SKM-1 treated with dmso at 0.1 percent for 144 hours (cell line): ENCODE data around the gene TJP1.
"Not testable (repeated sequence)": the region's sequence is repeated elsewhere in the genome, so short reads cannot be mapped to it uniquely, and the experiment has no call there.

Experiments used
- DNase-seq: peaks from one replicate; lab custom pipeline; 2025; ENCODE audit not compliant: unreplicated experiment; lab: John Stamatoyannopoulos, UW

Gene TJP1

GRCh38 chr15:29800491-29801366 is 21.5 kb downstream of the TJP1 start:
- DNase-seq = no peak

GRCh38 chr15:29799859-29800258 is 22.4 kb downstream of the TJP1 start:
- no peak for DNase-seq

- no peak for DNase-seq
These were observed 26.7 kb downstream of the TJP1 start for GRCh38 chr15:29795610-29796009.

GRCh38 chr15:29792426-29793159 is 29.7 kb downstream of the TJP1 start:
- DNase-seq = no peak

- no peak for DNase-seq
These were observed 31.7 kb downstream of the TJP1 start for GRCh38 chr15:29790607-29791006.

- DNase-seq = no peak
These were observed 32.4 kb downstream of the TJP1 start for GRCh38 chr15:29789871-29790270.

- DNase-seq = no peak
These were observed 33.7 kb downstream of the TJP1 start for GRCh38 chr15:29788433-29789034.

GRCh38 chr15:29787767-29788166 is 34.5 kb downstream of the TJP1 start:
- no peak for DNase-seq

GRCh38 chr15:29785642-29786041 is 36.6 kb downstream of the TJP1 start:
- no peak for DNase-seq

- no peak for DNase-seq
These were observed 37.1 kb downstream of the TJP1 start for GRCh38 chr15:29785136-29785535.

- no peak for DNase-seq
These were observed 37.9 kb downstream of the TJP1 start for GRCh38 chr15:29784413-29784812.

GRCh38 chr15:29782816-29783215 is 39.5 kb downstream of the TJP1 start:
- DNase-seq = not testable (repeated sequence)

- no peak for DNase-seq
These were observed 43.9 kb downstream of the TJP1 start for GRCh38 chr15:29778382-29778781.

GRCh38 chr15:29776859-29777258 is 45.4 kb downstream of the TJP1 start:
- no peak for DNase-seq

- DNase-seq = no peak
These were observed 47.4 kb downstream of the TJP1 start for GRCh38 chr15:29774900-29775299.

GRCh38 chr15:29773816-29774215 is 48.5 kb downstream of the TJP1 start:
- DNase-seq = no peak

- no peak for DNase-seq
These were observed 49.3 kb downstream of the TJP1 start for GRCh38 chr15:29773000-29773399.

- no peak for DNase-seq
These were observed 51.5 kb downstream of the TJP1 start for GRCh38 chr15:29770796-29771195.

- no peak for DNase-seq
These were observed 56.3 kb downstream of the TJP1 start for GRCh38 chr15:29765898-29766527.

- no peak for DNase-seq
These were observed 56.9 kb downstream of the TJP1 start for GRCh38 chr15:29765234-29765841.

GRCh38 chr15:29759596-29759995 is 62.7 kb downstream of the TJP1 start:
- DNase-seq = no peak
